ENCODE results near the gene SERPINA10.
"Not testable (repeated sequence)": the region's sequence is repeated elsewhere in the genome, so short reads cannot be mapped to it uniquely, and the experiment has no call there.

The SERPINA10 gene

DNA sequence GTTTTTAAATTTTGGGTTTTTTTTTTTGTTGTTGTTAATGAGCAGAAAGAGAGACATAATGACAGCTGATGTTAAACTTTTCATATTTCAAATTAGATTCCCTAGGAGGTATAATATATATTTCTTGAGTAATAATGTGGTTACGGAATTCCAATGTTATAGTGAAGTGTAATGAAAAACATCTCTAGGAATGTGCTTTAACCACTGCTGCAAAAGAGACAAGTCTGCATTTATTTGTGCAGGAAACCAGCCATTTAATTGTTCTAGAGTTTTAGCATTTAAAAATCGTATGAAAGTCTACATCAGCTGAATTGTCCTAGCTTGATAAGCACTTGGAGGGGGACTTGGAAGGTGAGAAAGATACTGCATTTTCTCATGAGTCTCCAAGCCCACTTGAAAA is 14.3 kb downstream of the SERPINA10 start:
- no peak for DNase-seq

DNA sequence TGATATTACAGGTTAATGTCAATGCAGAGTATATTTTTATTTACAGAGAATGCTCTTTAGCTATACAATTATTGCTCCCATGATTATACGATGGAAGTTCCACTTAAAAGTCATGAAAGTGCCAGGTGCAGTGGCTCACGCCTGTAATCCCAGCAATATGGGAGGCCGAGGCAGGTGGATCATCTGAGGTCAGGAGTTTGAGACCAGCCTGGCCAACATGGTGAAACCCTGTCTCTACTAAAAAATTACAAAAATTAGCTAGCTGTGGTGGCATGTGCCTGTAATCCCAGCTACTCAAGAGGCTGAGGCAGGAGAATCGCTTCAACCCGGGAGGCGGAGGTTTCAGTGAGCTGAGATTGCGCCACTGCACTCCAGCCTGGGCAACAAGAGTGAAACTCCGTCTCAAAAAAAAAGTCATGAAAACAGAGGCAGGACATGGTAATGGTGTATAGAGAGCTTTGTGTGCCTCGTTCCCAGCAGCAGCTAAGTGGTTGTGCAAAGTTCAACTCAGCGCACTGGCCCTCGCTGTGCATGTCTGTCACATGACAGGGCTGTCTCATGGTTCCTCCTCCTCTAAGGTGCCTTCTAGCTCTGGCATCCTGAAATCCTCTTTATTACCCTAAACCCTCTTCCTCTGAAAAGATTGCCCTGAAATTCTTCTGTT is 16.0 kb downstream of the SERPINA10 start:
- not testable (repeated sequence) for DNase-seq

DNA sequence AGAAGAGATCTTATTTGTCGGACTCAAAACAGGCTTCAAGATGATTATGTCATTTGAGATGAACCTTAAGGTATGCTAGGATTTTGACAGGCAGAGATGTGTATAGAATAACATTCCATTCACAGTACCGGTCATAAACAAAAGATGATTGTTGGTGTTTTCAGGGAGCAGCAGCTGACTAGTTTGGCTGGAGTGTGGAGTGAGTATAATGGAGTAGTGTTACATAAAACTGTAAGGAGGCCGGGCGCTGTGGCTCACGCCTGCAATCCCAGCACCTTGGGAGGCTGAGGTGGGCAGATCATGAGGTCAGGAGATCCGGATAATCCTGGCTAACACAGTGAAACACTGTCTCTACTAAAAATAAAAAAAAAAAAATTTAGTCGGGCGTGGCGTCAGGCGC is 23.9 kb downstream of the SERPINA10 start:
- no peak for DNase-seq

DNA sequence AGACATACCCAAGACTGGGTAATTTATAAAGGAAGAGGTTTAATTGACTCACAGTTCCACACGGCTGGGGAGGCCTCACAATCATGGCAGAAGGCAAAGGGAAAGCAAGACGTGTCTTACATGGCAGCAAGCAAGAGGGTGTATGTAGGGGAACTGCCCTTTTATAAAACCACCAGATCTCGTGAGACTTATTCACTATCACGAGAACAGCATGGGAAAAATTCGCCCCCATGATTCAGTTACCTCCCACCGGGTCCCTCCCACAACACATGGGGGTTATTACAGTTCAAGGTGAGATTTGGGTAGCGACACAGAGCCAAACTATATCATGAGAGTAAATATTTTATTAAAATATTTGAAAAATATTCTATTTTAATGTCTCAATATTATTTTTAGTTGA is 24.5 kb downstream of the SERPINA10 start:
- not testable (repeated sequence) for DNase-seq

DNA sequence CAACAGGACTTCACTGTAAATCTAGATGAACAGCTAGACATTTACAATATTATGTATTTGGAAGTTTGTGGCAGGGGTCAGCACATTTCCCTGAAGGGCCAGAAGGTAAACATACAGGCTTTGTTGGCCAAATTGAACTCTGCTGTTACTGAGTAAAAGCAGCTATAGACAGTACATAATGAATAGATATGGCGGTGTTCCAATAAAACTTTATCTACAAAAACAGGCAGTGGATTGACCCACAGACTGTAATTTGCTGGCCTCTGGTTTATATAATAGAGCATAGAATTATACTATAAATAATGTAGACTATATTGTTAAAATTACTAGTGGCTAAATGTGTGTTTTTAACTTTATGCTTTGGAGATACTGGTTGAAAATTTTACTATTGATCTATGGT is 25.7 kb downstream of the SERPINA10 start:
- DNase-seq: no peak

DNA sequence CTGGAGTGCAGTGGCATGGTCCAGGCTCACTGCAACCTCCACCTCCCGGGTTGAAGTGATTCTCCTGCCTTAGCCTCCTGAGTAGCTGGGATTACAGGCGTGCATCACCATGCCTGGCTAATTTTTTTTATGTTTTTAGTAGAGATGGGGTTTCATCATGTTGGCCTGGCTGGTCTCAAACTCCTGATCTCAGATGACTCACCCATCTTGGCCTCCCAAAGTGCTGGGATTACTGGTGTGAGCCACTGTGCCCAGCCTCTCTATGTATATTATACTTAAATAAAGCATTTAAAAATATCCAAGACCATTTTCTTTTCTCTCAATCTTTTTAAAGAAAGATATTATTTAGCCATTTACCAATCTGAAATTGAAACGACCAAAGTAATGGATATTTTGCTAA is 28.9 kb downstream of the SERPINA10 start:
- not testable (repeated sequence) for DNase-seq

DNA sequence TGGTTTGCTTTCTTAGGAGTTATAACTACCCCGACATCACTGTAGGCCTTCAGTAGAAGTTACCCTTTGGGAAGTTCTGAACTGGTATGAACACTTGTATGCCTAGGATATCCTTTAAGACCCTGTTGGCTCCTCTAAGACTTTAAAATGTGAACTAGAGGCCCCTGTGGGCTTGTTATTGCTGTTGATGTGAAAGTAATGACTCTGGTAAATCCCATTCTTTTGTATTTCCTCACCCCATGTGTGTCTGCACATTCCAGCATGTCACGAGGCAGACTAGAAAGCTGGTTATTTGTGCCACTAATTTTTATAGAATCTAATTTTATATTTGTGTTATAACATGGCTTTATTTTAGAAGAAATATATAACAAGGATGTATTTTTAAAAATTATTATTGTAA is 48.9 kb downstream of the SERPINA10 start:
- no peak for DNase-seq

DNA sequence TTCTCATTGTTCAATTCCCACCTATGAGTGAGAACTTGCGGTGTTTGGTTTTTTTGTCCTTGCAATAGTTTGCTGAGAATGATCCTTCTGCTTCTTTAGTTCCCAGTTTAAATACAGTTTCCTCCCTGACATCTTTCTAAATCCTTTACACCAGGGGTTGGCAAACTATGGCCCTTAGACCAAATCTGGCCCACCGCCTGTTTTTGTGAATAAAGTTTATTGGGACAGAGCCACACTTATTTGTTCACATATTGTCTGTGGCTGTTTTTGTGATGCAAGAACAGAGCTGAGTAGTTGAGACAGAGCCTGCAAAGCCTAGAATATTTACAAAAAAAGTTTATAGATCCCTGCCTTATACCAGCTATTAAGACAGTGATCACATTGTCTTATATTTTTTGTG is 53.7 kb downstream of the SERPINA10 start:
- DNase-seq: no peak

DNA sequence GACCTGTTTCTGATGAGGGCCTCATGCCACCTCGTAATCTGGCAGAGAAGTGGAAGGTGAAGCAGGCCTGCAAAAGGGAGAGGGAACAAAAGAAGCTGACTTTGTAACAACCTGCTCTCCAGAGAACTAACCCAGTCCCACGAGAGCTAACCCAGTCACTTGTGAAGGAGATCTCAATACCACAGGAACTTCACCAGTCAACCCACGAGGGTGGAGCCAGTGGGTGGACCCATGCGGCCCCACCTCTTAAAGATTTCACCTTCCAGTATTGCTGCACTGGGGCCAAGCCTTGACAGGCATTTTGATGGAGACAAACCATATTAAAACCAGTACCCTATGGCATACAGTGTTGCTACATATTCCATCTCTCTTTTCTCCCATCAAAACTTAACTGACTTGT is 55.1 kb downstream of the SERPINA10 start:
- DNase-seq: no peak

DNA sequence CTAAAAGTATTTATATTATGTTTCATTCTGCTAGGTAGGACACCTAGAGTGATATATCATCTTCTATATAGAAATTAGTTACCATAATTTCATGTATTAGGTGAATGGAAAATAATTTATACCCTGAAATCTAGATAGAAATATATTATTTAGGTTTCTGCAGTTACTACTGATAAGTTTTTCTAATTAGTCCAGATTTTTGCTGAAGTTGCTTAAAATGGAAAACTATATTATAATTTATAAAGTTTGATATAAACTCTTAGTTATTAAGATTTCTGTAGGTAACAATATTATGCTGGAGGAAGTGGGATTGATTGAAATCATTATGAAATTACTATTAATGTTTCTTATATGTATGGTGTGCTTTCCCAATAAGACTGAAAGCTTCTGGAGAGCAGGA is 56.0 kb downstream of the SERPINA10 start:
- no peak for DNase-seq

Measured in NCI-H2029 (cell line).